ENCODE measurements around the gene LEF1. TPM values are rescaled to one million over a fixed set of nuclear protein-coding genes. Genes with fewer than 3 reads are reported as not detected.

LEF1 gene
- total RNA-seq, 2 donors from 2014 or later, result 1.4 to 2.3 TPM

- ATAC-seq (no peak), DNase-seq (no peak)
- intact Hi-C loops (cut with DNase I, micrococcal nuclease), result no loop called here
Measured at GRCh38 chr4:108094923-108095482, 73.7 kb downstream of the LEF1 start.

DNA sequence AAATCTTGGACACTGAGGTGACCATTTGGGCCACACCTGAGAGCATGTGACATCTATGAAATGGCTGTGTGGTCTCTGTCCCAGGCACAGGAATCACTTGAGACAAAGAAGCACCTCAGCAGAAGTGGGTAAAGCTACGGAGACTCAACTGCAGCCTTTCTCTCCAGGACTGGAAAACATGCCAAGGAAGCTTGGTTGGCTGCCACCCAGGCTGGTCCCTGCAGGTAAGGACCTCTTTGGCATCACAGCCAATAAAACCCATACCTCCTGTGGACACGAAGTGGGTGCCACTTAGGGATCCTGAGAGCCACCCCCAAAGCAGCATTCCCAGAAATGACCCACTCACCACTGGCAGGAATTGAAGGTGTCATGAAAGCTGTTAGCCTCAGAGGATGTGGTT lies 74.6 kb downstream of the LEF1 start:
- intact Hi-C loops (cut with DNase I, micrococcal nuclease), result no loop called here
- DNase-seq (no peak), ATAC-seq (no peak)

- intact Hi-C loops (cut with DNase I, micrococcal nuclease), result no loop called here
- DNase-seq (no peak), ATAC-seq (no peak)
Measured at GRCh38 chr4:108092288-108092687, 76.4 kb downstream of the LEF1 start.

DNA sequence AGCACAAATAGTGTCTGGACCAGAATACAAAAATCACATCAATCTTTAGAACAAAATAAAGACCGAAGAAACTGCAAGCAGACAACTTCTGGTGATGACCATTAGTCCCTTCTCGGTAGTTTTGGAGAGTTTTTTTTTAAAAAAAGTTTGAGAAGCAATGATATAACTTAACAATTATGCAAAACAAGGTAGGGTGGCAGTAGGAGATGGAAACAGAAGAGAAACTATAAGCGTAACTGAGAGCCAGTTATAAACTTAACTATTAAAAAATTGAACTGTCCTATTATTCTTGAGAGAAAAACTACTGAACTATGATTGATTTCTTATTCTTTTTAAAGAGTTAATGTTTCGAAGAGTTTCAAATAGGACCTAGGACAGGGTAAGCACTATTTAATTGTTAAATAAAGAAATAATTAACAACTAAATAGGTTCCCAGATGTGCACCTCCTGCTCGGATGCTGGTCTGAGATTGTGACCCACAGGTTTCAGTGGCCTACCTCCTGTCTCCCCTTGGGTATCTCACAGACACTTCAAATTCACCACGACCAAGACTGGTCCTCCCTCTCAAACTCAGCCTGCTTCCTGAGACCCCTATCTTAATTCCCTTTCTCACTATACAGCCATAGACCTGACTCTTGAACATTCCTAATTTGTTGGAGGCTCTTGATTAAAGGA lies 81.3 kb downstream of the LEF1 start:
- DNase-seq, result no peak
- intact Hi-C loops (cut with DNase I, micrococcal nuclease), result no loop called here
- ATAC-seq, result no peak

- no peak for ATAC-seq
Measured at GRCh38 chr4:108081256-108081655, 87.5 kb downstream of the LEF1 start.

GRCh38 chr4:108080747-108081146 lies 88.0 kb downstream of the LEF1 start:
- ATAC-seq, result no peak
- DNase-seq, result no peak
- intact Hi-C loops (cut with DNase I, micrococcal nuclease), result no loop called here

More at GRCh38 chr4:108081256-108081655, 87.5 kb downstream of the LEF1 start:
- intact Hi-C loops (cut with DNase I, micrococcal nuclease), result no loop called here
- DNase-seq, result no peak

DNA sequence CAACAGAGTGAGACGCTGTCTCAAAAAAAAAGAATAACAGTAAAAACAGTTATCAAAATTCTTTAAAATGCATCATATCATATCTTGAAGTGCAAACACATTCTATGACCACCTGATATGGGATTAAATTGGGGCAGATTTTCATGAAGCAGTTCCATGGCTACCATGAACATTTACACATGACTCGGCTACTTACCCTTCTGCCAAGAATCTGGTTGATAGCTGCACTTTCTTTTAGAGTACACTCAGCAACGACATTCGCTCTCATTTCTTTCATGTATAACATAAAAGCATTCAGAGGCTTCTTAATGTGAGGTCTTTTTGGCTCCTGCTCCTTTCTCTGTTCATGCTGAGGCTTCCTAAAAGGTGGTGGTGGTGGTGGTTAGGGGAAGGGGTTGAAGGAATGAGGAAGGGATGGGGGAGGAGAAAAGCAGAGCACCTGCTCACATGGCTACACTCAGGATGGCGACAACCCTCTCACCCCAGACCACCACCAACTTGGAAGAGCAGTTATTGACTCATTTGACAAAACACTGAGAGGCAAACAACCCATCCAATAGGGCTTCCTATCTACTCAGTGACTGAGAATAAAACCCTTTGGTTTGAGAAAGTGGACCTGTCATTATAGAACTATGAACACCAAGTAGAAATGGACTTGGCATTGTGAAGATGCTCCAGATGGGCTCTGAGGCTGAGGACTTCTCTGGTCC lies 90.6 kb downstream of the LEF1 start:
- intact Hi-C loops (cut with DNase I, micrococcal nuclease), result no loop called here

GRCh38 chr4:108072300-108072699 lies 96.4 kb downstream of the LEF1 start:
- intact Hi-C loops (cut with DNase I, micrococcal nuclease), result no loop called here
- DNase-seq (peak in 1 of 2 donors; percentile 50), ATAC-seq (peak; percentile 97)

More for the DNA sequence above, 90.6 kb downstream of the LEF1 start:
- DNase-seq (no peak), ATAC-seq (no peak)

GRCh38 chr4:108070775-108071174 lies 98.0 kb downstream of the LEF1 start:
- DNase-seq (no peak), ATAC-seq (no peak)
- intact Hi-C loops (cut with DNase I, micrococcal nuclease), result no loop called here

DNA sequence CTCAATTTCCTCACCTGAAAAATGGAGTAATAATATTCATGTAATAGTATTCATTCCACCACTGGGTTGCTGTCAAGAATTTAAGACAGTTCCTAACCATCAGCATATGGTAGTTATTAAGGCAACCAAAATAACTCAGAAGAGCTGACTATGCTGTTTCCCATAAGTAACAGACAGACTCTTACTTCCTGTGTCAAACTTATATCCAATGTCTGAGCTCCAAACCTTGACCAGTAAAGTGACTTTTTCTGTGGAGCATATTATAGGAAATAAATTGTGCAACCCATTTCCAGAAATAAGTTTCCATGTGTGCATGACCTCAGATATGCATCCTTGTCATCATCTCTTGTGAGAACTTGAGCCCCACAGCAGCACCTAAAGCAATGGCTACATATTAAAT lies 100.3 kb downstream of the LEF1 start:
- DNase-seq (no peak), ATAC-seq (no peak)
- intact Hi-C loops (cut with DNase I, micrococcal nuclease), result no loop called here

- ATAC-seq, result no peak
- intact Hi-C loops (cut with DNase I, micrococcal nuclease), result no loop called here
Measured at GRCh38 chr4:108060686-108061321, 107.9 kb downstream of the LEF1 start.

GRCh38 chr4:108060164-108060563 lies 108.6 kb downstream of the LEF1 start:
- DNase-seq, result no peak
- intact Hi-C loops (cut with DNase I, micrococcal nuclease), result no loop called here
- ATAC-seq, result peak; percentile 67

More at GRCh38 chr4:108060686-108061321, 107.9 kb downstream of the LEF1 start:
- DNase-seq, result no peak

- intact Hi-C loops (cut with DNase I, micrococcal nuclease), result no loop called here
- ATAC-seq, result no peak
- DNase-seq, result no peak
Measured at GRCh38 chr4:108058685-108059440, 109.9 kb downstream of the LEF1 start.

DNA sequence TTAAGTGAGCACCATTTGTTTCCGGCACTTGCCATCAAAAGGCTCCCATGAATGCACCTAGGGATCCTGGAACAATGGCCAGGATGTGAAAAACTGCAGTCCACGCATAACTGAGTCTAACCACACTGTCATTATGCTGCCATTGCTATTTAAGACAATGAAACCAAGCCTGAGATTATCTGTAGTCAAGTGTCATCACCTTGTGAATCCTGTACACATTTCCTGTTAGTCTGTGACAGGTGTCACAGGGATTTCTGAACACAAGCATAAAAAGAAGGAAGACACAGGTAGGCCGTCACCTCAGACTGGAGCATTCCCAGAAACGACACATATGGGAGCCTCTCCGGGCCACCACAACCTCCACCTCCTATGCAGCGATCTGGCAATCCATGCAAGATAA lies 112.3 kb downstream of the LEF1 start:
- intact Hi-C loops (cut with DNase I, micrococcal nuclease), result no loop called here
- DNase-seq (no peak), ATAC-seq (no peak)

- intact Hi-C loops (cut with DNase I, micrococcal nuclease), result no loop called here
- ATAC-seq (no peak), DNase-seq (no peak)
Measured at GRCh38 chr4:108055787-108056186, 112.9 kb downstream of the LEF1 start.

GRCh38 chr4:108054025-108054638 lies 114.6 kb downstream of the LEF1 start:
- DNase-seq, result peak in 1 of 2 donors; percentile 9
- peak; percentile 45 for ATAC-seq
- intact Hi-C loops (cut with DNase I, micrococcal nuclease), result no loop called here

DNA sequence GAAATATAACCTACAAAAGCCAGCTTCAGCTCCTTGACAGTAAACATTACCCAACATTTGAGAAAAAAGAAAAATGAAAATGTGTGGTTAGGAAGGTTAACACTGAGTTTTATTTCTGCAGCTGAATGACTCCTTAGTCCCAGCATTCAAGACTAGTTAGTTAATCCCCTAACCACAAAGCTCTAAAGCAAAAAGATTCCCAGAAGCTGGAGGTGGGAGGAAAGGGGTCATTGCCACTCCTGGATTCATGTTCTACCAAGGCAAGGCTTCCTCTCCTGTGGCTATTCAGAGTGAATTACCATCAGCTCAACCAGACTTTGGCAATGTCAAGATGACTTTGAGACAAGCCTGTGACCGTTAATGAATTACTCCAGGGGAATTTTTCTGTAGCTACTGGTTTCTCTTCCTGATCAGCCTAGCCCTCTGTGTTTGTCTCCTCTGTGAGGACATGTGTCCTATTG lies 115.5 kb downstream of the LEF1 start:
- DNase-seq, result no peak
- ATAC-seq, result no peak
- intact Hi-C loops (cut with DNase I, micrococcal nuclease), result no loop called here

- ATAC-seq (no peak), DNase-seq (no peak)
- intact Hi-C loops (cut with DNase I, micrococcal nuclease), result no loop called here
Measured at GRCh38 chr4:108052558-108053120, 116.1 kb downstream of the LEF1 start.

All from left colon (tissue), 2 donors.